ENCODE data around the gene ASGR2. TPM values are rescaled to one million over a fixed set of nuclear protein-coding genes. Genes with fewer than 3 reads are reported as not detected.
"Not testable (repeated sequence)": the region's sequence is repeated elsewhere in the genome, so short reads cannot be mapped to it uniquely, and the experiment has no call there.

Gene ASGR2
- polyA plus RNA-seq, 3 donors, result 53.3 to 148 (median 78.3) TPM

- intact Hi-C loops (cut with micrococcal nuclease), result loop anchor here (2.0 to 5.0 kb wide), 4 partner anchors 25 to 43 kb away; no protein-coding TSS in a partner anchor
- DNase-seq, result peak; percentile 72 to 93 (median 84)
- Histone ChIP-seq H3K9me3 (replicated peaks in 1 of 2; ENCODE audit: control insufficient read depth in 1 of 2, insufficient read depth in 1 of 2, low read length in 2 of 2) (no peaks in the 10 kb centered on the region), H3K27ac (ENCODE audit: low read depth in 1 of 2, low read length in 2 of 2) (peak overlapping the region; percentile 90 to 95), H3K27me3 (ENCODE audit: control insufficient read depth in 2 of 2, insufficient read depth in 2 of 2, low read length in 2 of 2) (no peaks in the 10 kb centered on the region), H2AFZ (ENCODE audit: insufficient read depth, low read depth, low read length, poor library complexity, severe bottlenecking) (no peak overlapping the region), H3K4me1 (ENCODE audit: control insufficient read depth in 1 of 2, insufficient read depth in 2 of 2, low read length in 2 of 2) (peaks cover 87 to 91% of the 10 kb centered on the region in 2 donors), H3K36me3 (replicated peaks in 1 of 2; ENCODE audit: control insufficient read depth in 1 of 2, insufficient read depth in 2 of 2, low read length in 2 of 2) (no peaks in the 10 kb centered on the region), H3K79me2 (ENCODE audit: insufficient read depth, low read length) (no peaks in the 10 kb centered on the region), H3K4me2 (replicated peaks; ENCODE audit: extremely low read depth, low read length, poor library complexity, severe bottlenecking) (peak overlapping the region; percentile 48), H3K4me3 (replicated peaks in 1 of 3; ENCODE audit: low read depth in 2 of 3, low read length in 3 of 3) (peak overlapping the region in 1 of 3 experiments; percentile 54), H3K9ac (ENCODE audit: insufficient read depth, low read length, poor library complexity, severe bottlenecking) (peak overlapping the region; percentile 55), H4K20me1 (ENCODE audit: insufficient read depth, low read length) (no peaks in the 10 kb centered on the region)
- Mint-ChIP-seq H3K27me3 (ENCODE audit: low read depth in 3 of 3) (peaks cover 0 to 3% (median 1%) of the 10 kb centered on the region in 3 donors), H3K4me1 (peaks cover 84% of the 10 kb centered on the region), H3K4me3 (peak overlapping the region in 1 of 2 donors; percentile 70), H3K9me3 (peaks cover 0 to 2% (median 0%) of the 10 kb centered on the region in 7 donors), H3K36me3 (peaks cover 5 to 18% of the 10 kb centered on the region in 2 donors), H3K27ac (peak overlapping the region; percentile 92 to 100 (median 99))
- no CpG with 5 or more reads among the region's 1 CpG for WGBS (ENCODE audit: insufficient coverage)
- TF ChIP-seq CTCF (IDR thresholded peaks at IDR 0.05), result no peak
Observed at GRCh38 chr17:7095625-7096024, 19.0 kb downstream of the ASGR2 start.

GRCh38 chr17:7094652-7095019 lies 20.0 kb downstream of the ASGR2 start:
- Histone ChIP-seq H3K9me3 (replicated peaks in 1 of 2; ENCODE audit: control insufficient read depth in 1 of 2, insufficient read depth in 1 of 2, low read length in 2 of 2) (no peaks in the 10 kb centered on the region), H3K4me2 (replicated peaks; ENCODE audit: extremely low read depth, low read length, poor library complexity, severe bottlenecking) (peak overlapping the region; percentile 48), H3K9ac (ENCODE audit: insufficient read depth, low read length, poor library complexity, severe bottlenecking) (peak overlapping the region; percentile 55), H3K79me2 (ENCODE audit: insufficient read depth, low read length) (no peaks in the 10 kb centered on the region), H3K27ac (ENCODE audit: low read depth in 1 of 2, low read length in 2 of 2) (peak overlapping the region; percentile 90 to 95), H2AFZ (ENCODE audit: insufficient read depth, low read depth, low read length, poor library complexity, severe bottlenecking) (no peak overlapping the region), H4K20me1 (ENCODE audit: insufficient read depth, low read length) (no peaks in the 10 kb centered on the region), H3K36me3 (replicated peaks in 1 of 2; ENCODE audit: control insufficient read depth in 1 of 2, insufficient read depth in 2 of 2, low read length in 2 of 2) (no peaks in the 10 kb centered on the region), H3K27me3 (ENCODE audit: control insufficient read depth in 2 of 2, insufficient read depth in 2 of 2, low read length in 2 of 2) (no peaks in the 10 kb centered on the region), H3K4me1 (ENCODE audit: control insufficient read depth in 1 of 2, insufficient read depth in 2 of 2, low read length in 2 of 2) (peaks cover 82 to 87% of the 10 kb centered on the region in 2 donors), H3K4me3 (replicated peaks in 1 of 3; ENCODE audit: low read depth in 2 of 3, low read length in 3 of 3) (peak overlapping the region in 1 of 3 experiments; percentile 54)
- intact Hi-C loops (cut with micrococcal nuclease), result loop anchor here (2.0 to 5.0 kb wide), 4 partner anchors 26 to 42 kb away; no protein-coding TSS in a partner anchor
- H3K9me3 Mint-ChIP-seq, result peaks cover 0 to 2% (median 0%) of the 10 kb centered on the region in 7 donors
- TF ChIP-seq CTCF (IDR thresholded peaks at IDR 0.05), result no peak
- H3K4me1 Mint-ChIP-seq, result peaks cover 78% of the 10 kb centered on the region
- peak in 1 of 3 donors; percentile 16 for DNase-seq
- H3K27ac Mint-ChIP-seq, result peak overlapping the region; percentile 92 to 100 (median 99)
- peaks cover 0 to 3% (median 1%) of the 10 kb centered on the region in 3 donors for H3K27me3 Mint-ChIP-seq (ENCODE audit: low read depth in 3 of 3)
- H3K4me3 Mint-ChIP-seq, result peak overlapping the region; percentile 62 to 82
- 39% methylated on average over 9 of the region's 10 CpGs for WGBS (ENCODE audit: insufficient coverage)
- H3K36me3 Mint-ChIP-seq, result peaks cover under 1 to 11% of the 10 kb centered on the region in 2 donors

DNA sequence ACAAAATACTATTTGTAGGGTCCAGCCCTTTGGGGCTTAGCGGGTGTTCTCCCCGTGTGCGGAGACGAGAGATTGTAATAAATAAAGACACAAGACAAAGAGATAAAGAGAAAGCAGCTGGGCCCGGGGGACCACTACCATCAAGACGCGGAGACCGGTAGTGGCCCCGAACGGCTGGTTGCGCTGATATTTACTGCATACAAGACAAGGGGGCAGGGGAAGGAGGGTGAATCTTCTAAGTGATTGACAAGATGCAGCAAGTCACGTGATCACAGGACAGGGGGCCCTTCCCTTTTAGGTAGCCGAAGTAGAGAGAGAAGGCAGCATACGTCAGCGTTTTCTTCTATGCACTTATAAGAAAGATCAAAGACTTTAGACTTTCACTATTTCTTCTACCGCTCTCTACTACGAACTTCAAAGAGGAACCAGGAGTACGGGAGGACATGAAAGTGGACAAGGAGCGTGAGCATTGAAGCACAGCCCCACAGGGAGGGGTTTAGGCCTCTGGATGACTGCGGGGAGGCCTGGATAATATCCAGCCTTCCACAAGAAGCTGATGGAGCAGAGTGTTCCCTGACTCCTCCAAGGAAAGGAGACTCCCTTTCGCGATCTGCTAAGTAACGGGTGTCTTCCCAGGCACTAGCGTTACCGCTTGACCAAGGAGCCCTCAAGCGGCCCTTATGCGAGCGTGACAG lies 23.2 kb downstream of the ASGR2 start:
- H3K27me3 ChIP-seq (ENCODE audit: control insufficient read depth in 2 of 2, insufficient read depth in 2 of 2, low read length in 2 of 2); H3K79me2 ChIP-seq (ENCODE audit: insufficient read depth, low read length); H2AFZ ChIP-seq (ENCODE audit: insufficient read depth, low read depth, low read length, poor library complexity, severe bottlenecking); H3K9me3 Mint-ChIP-seq; H3K27me3 Mint-ChIP-seq (ENCODE audit: low read depth in 3 of 3); H3K9me3 ChIP-seq (replicated peaks in 1 of 2; ENCODE audit: control insufficient read depth in 1 of 2, insufficient read depth in 1 of 2, low read length in 2 of 2); H4K20me1 ChIP-seq (ENCODE audit: insufficient read depth, low read length); H3K4me2 ChIP-seq (replicated peaks; ENCODE audit: extremely low read depth, low read length, poor library complexity, severe bottlenecking); H3K9ac ChIP-seq (ENCODE audit: insufficient read depth, low read length, poor library complexity, severe bottlenecking); H3K27ac ChIP-seq (ENCODE audit: low read depth in 1 of 2, low read length in 2 of 2); H3K36me3 ChIP-seq (replicated peaks in 1 of 2; ENCODE audit: control insufficient read depth in 1 of 2, insufficient read depth in 2 of 2, low read length in 2 of 2); intact Hi-C loops (cut with micrococcal nuclease): not testable (repeated sequence)
- H3K4me3 Mint-ChIP-seq, result peak overlapping the region; percentile 28 to 57
- H3K4me1 ChIP-seq (ENCODE audit: control insufficient read depth in 1 of 2, insufficient read depth in 2 of 2, low read length in 2 of 2), result peaks cover 53 to 65% of the 10 kb centered on the region in 2 donors
- peak in 1 of 3 donors; percentile 23 for DNase-seq
- H3K4me3 ChIP-seq (replicated peaks in 1 of 3; ENCODE audit: low read depth in 2 of 3, low read length in 3 of 3), result peak overlapping the region in 1 of 3 experiments; percentile 28
- WGBS (ENCODE audit: insufficient coverage), result 95% methylated on average over 7 of the region's 28 CpGs
- H3K27ac Mint-ChIP-seq, result peak overlapping the region; percentile 15 to 90 (median 73)
- H3K36me3 Mint-ChIP-seq, result peaks cover 0 to 16% of the 10 kb centered on the region in 2 donors
- peaks cover 59% of the 10 kb centered on the region for H3K4me1 Mint-ChIP-seq

Measured in CD14-positive monocyte (primary cell).